Ascending aorta (tissue), 2 donors: ENCODE measurements around the gene SLC2A1. TPM values are rescaled to one million over a fixed set of nuclear protein-coding genes. Genes with fewer than 3 reads are reported as not detected.

ENCODE experiments used
- DNase-seq, 2 donors: peaks; one replicate each; pipeline ENCODE4 v3.0.0-alpha.2; 2019; ENCODE audit warnings: low spot score in 2 of 2
- H3K27ac ChIP-seq, 2 donors: fragments of 200-600 bp; sonication (generic); one replicate each; pipeline ENCODE4 v1.5.1; 2016 to 2017; ENCODE audit warnings: mild to moderate bottlenecking in 1 of 2
- H3K27me3 ChIP-seq: fragments of 200-600 bp; sonication (generic); one replicate; pipeline ENCODE4 v1.5.1; 2017
- H3K36me3 ChIP-seq, 2 donors: fragments of 200-600 bp; sonication (generic); one replicate each; pipeline ENCODE4 v1.5.1; 2016
- H3K4me1 ChIP-seq, 2 donors: fragments of 200-600 bp; sonication (generic); one replicate each; pipeline ENCODE4 v1.5.1; 2016 to 2017; ENCODE audit warnings: mild to moderate bottlenecking in 1 of 2
- H3K4me3 ChIP-seq, 2 donors: fragments of 200-600 bp; sonication (generic); one replicate each; pipeline ENCODE4 v1.5.1; 2016 to 2017; ENCODE audit warnings: mild to moderate bottlenecking in 1 of 2
- H3K9me3 ChIP-seq, 2 donors: fragments of 200-600 bp; sonication (generic); one replicate each; pipeline ENCODE4 v1.5.1; 2016
- CTCF ChIP-seq, 3 experiments: fragments of 200-600 bp in 2 of 3; fragments of 450-650 bp in 1 of 3; sonication (generic) in 2 of 3; IDR thresholded peaks; one replicate each; pipeline ENCODE4 v1.5.1; 2016 to 2019; ENCODE audit warnings: antibody characterized with exemption in 3 of 3, mild to moderate bottlenecking in 1 of 3, moderate library complexity in 1 of 3
- intact Hi-C: fragments of 100-400 bp; cut with DNase I; formaldehyde crosslinking; loops from one replicate; pipeline ENCODE4 v1.15.1; 2023
- total RNA-seq: library from RNA; depleted of rRNA; stranded (reverse); fragments of >200 nt; gene quantifications from one replicate; pipeline ENCODE4 v1.1.0, GENCODE V29; 2016

SLC2A1 gene
- total RNA-seq, 1 donor from 2014 or later, result 15.5 TPM

GRCh38 chr1:42947117-42947516, 11.6 kb downstream of the SLC2A1 start:
- Histone ChIP-seq H3K36me3 (peaks cover 0 to 3% of the 10 kb centered on the region in 2 donors), H3K27me3 (no peaks in the 10 kb centered on the region), H3K4me1 (peaks cover 19 to 41% of the 10 kb centered on the region in 2 donors), H3K9me3 (no peaks in the 10 kb centered on the region), H3K27ac (peak overlapping the region; percentile 41 to 93), H3K4me3 (no peak overlapping the region)
- intact Hi-C loops, result loop anchor here (10.0 kb wide), 1 partner anchor 508 kb away; the partner anchor contains the start of gene HYI
- DNase-seq, result no peak
- TF ChIP-seq CTCF (IDR thresholded peaks at IDR 0.05), result no peak

- TF ChIP-seq CTCF (IDR thresholded peaks at IDR 0.05), result no peak
- H3K9me3 ChIP-seq, result no peaks in the 10 kb centered on the region
- H3K4me1 ChIP-seq, result peaks cover 26 to 48% of the 10 kb centered on the region in 2 donors
- H3K27ac ChIP-seq, result peak overlapping the region; percentile 92 to 93
- no peak overlapping the region for H3K4me3 ChIP-seq
- peaks cover 0 to 4% of the 10 kb centered on the region in 2 donors for H3K36me3 ChIP-seq
- no peaks in the 10 kb centered on the region for H3K27me3 ChIP-seq
- no peak for DNase-seq
- intact Hi-C loops, result loop anchor here (10.0 kb wide), 1 partner anchor 508 kb away; the partner anchor contains the start of gene HYI
Observed at GRCh38 chr1:42946120-42946898, 12.4 kb downstream of the SLC2A1 start.

GRCh38 chr1:42945164-42945563, 13.5 kb downstream of the SLC2A1 start:
- Histone ChIP-seq H3K27me3 (no peaks in the 10 kb centered on the region), H3K27ac (peak overlapping the region; percentile 92 to 93), H3K4me1 (peaks cover 37 to 58% of the 10 kb centered on the region in 2 donors), H3K36me3 (peaks cover 0 to 4% of the 10 kb centered on the region in 2 donors), H3K4me3 (no peak overlapping the region), H3K9me3 (no peaks in the 10 kb centered on the region)
- DNase-seq, result no peak
- intact Hi-C loops, result loop anchor here (10.0 kb wide), 1 partner anchor 510 kb away; the partner anchor contains the start of gene HYI
- no peak for TF ChIP-seq CTCF (IDR thresholded peaks at IDR 0.05)

- no peaks in the 10 kb centered on the region for H3K9me3 ChIP-seq
- peak overlapping the region; percentile 92 to 93 for H3K27ac ChIP-seq
- peaks cover 0 to 4% of the 10 kb centered on the region in 2 donors for H3K36me3 ChIP-seq
- no peaks in the 10 kb centered on the region for H3K27me3 ChIP-seq
- peaks cover 42 to 61% of the 10 kb centered on the region in 2 donors for H3K4me1 ChIP-seq
- DNase-seq, result peak; percentile 45 to 86
- TF ChIP-seq CTCF (IDR thresholded peaks at IDR 0.05), result no peak
- H3K4me3 ChIP-seq, result no peak overlapping the region
- intact Hi-C loops, result loop anchor here (5.0 to 10.0 kb wide), 3 partner anchors 482 to 1403 kb away; partner anchors contain the start of genes CCDC30 and HYI
Observed at GRCh38 chr1:42944246-42944928, 14.3 kb downstream of the SLC2A1 start.

GRCh38 chr1:42943728-42944127, 14.9 kb downstream of the SLC2A1 start:
- no peaks in the 10 kb centered on the region for H3K27me3 ChIP-seq
- no peaks in the 10 kb centered on the region for H3K9me3 ChIP-seq
- H3K36me3 ChIP-seq, result peaks cover 0 to 4% of the 10 kb centered on the region in 2 donors
- H3K4me3 ChIP-seq, result no peak overlapping the region
- no peak for DNase-seq
- intact Hi-C loops, result loop anchor here (5.0 to 10.0 kb wide), 3 partner anchors 481 to 1404 kb away; partner anchors contain the start of genes CCDC30 and HYI
- peak overlapping the region; percentile 92 to 93 for H3K27ac ChIP-seq
- TF ChIP-seq CTCF (IDR thresholded peaks at IDR 0.05), result no peak
- peaks cover 46 to 67% of the 10 kb centered on the region in 2 donors for H3K4me1 ChIP-seq
